ENCODE data around the gene ARHGAP30.
A peak's percentile ranks its signal among the peaks of the same experiment; 100 is the strongest.

DNA sequence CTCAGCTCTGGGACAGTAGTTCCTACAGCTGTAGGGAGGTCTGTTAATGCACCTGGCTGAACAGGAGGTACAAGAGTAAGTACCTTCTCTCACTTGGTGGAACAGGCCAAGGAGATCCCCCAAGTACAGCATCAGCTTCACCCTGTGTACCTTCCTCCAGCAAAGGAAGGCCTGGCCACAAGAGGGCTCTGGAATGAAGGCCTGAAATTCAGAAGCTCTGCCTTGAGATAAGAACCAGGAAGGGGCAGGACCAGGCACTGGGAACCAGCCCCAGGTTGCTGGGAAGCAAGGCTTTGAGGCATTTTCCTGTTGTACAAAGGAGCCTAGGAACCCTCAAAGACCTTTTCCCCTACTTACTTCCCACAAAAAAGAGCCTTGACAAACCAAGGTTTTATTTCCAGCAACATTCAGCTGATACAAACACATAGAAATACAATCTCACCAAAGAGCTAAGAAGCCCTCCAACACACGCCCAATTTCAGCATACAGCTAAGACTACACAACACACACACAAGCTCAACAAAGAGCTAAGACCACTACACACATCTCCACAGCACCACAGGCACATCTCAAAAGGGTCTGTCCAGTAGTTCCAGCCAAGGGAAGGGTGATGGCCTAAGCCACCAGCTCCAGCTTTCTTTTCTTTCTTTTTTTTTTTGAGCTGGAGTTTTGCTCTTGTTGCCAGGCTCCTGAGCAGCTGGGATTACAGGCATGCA lies 72.2 kb downstream of the ARHGAP30 start:
- TF ChIP-seq, protein P1, sequence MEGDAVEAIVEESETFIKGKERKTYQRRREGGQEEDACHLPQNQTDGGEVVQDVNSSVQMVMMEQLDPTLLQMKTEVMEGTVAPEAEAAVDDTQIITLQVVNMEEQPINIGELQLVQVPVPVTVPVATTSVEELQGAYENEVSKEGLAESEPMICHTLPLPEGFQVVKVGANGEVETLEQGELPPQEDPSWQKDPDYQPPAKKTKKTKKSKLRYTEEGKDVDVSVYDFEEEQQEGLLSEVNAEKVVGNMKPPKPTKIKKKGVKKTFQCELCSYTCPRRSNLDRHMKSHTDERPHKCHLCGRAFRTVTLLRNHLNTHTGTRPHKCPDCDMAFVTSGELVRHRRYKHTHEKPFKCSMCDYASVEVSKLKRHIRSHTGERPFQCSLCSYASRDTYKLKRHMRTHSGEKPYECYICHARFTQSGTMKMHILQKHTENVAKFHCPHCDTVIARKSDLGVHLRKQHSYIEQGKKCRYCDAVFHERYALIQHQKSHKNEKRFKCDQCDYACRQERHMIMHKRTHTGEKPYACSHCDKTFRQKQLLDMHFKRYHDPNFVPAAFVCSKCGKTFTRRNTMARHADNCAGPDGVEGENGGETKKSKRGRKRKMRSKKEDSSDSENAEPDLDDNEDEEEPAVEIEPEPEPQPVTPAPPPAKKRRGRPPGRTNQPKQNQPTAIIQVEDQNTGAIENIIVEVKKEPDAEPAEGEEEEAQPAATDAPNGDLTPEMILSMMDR (conservative IDR thresholded peaks at IDR 0.05 in 1 of 2, IDR thresholded peaks at IDR 0.05 in 1 of 2; ENCODE audit: low read depth in 1 of 2, low read length in 2 of 2): peak; percentile 65 to 72
- no peak for TF ChIP-seq EZH2 (IDR thresholded peaks at IDR 0.05; ENCODE audit: low read length, missing control alignments)

Measured in fibroblast of lung (primary cell).